MM.1S (cell line): ENCODE measurements around the gene ATG101.

Experiments used
- DNase-seq: peaks from one replicate; pipeline ENCODE4 v3.0.0-alpha.2; 2015
- H2AFZ ChIP-seq: fragments of 300-600 bp; sonication (generic); 2 replicates; pipeline ENCODE4 v1.6.0; 2016; ENCODE audit warnings: antibody characterized with exemption, low read length
- H3F3A ChIP-seq: fragments of 300-600 bp; sonication (generic); 2 replicates; pipeline ENCODE4 v1.6.1; 2016; ENCODE audit warnings: mild to moderate bottlenecking, antibody characterized with exemption, low read length, moderate library complexity, mixed read lengths; ENCODE audit not compliant: insufficient read depth
- H3K27ac ChIP-seq: fragments of 300-600 bp; sonication (generic); 2 replicates; pipeline ENCODE4 v1.5.1; 2016; ENCODE audit warnings: mild to moderate bottlenecking, low read length
- H3K27me3 ChIP-seq: fragments of 300-600 bp; sonication (generic); replicated peaks from 2 replicates; pipeline ENCODE4 v1.6.0; 2016; ENCODE audit warnings: low read length; ENCODE audit not compliant: insufficient read depth
- H3K36me3 ChIP-seq: fragments of 300-600 bp; sonication (generic); replicated peaks from 2 replicates; pipeline ENCODE4 v1.6.1; 2016; ENCODE audit warnings: mild to moderate bottlenecking, low read length, mixed read lengths; ENCODE audit not compliant: insufficient read depth
- H3K4me1 ChIP-seq: fragments of 300-600 bp; sonication (generic); 2 replicates; pipeline ENCODE4 v1.6.1; 2016; ENCODE audit warnings: low read length, mixed read lengths
- H3K4me2 ChIP-seq: fragments of 300-600 bp; sonication (generic); 2 replicates; pipeline ENCODE4 v1.6.0; 2016; ENCODE audit warnings: low read depth, low read length
- H3K4me3 ChIP-seq: fragments of 300-600 bp; sonication (generic); 2 replicates; pipeline ENCODE4 v1.5.1; 2016; ENCODE audit warnings: low read length, mixed read lengths
- H3K79me2 ChIP-seq: fragments of 300-600 bp; sonication (generic); 2 replicates; pipeline ENCODE4 v1.6.1; 2016; ENCODE audit warnings: mixed run types, low read length, mixed read lengths
- H3K9ac ChIP-seq: fragments of 300-600 bp; sonication (generic); 2 replicates; pipeline ENCODE4 v1.6.1; 2016; ENCODE audit warnings: low read length, mixed read lengths
- H3K9me2 ChIP-seq: fragments of 300-600 bp; sonication (generic); replicated peaks from 2 replicates; pipeline ENCODE4 v1.6.1; 2016; ENCODE audit warnings: mild to moderate bottlenecking, low read length, mixed read lengths; ENCODE audit not compliant: insufficient read depth
- H3K9me3 ChIP-seq: fragments of 300-600 bp; sonication (generic); replicated peaks from 2 replicates; pipeline ENCODE4 v1.6.1; 2016; ENCODE audit warnings: mild to moderate bottlenecking, low read length, mixed read lengths; ENCODE audit not compliant: insufficient read depth
- H4K20me1 ChIP-seq: fragments of 300-600 bp; sonication (generic); 2 replicates; pipeline ENCODE4 v1.6.1; 2016; ENCODE audit warnings: mild to moderate bottlenecking, low read length, moderate library complexity, mixed read lengths; ENCODE audit not compliant: insufficient read depth
- EZH2 ChIP-seq: fragments of 300-600 bp; sonication (generic); optimal IDR thresholded peaks from 2 replicates; pipeline ENCODE3; 2017; ENCODE audit warnings: low read depth, mild to moderate bottlenecking, antibody characterized with exemption, low read length, mixed read lengths
- EZH2phosphoT487 ChIP-seq: fragments of 300-600 bp; sonication (generic); IDR thresholded peaks from 2 replicates; pipeline ENCODE4 v1.6.1; 2018; ENCODE audit warnings: antibody characterized with exemption, low read length
- TF ChIP-seq, protein P1 (sequence below): fragments of 300-600 bp; sonication (generic); IDR thresholded peaks from 2 replicates; pipeline ENCODE4 v1.5.1; 2016; ENCODE audit warnings: antibody characterized with exemption, low read length, mixed read lengths

The ATG101 gene

DNA sequence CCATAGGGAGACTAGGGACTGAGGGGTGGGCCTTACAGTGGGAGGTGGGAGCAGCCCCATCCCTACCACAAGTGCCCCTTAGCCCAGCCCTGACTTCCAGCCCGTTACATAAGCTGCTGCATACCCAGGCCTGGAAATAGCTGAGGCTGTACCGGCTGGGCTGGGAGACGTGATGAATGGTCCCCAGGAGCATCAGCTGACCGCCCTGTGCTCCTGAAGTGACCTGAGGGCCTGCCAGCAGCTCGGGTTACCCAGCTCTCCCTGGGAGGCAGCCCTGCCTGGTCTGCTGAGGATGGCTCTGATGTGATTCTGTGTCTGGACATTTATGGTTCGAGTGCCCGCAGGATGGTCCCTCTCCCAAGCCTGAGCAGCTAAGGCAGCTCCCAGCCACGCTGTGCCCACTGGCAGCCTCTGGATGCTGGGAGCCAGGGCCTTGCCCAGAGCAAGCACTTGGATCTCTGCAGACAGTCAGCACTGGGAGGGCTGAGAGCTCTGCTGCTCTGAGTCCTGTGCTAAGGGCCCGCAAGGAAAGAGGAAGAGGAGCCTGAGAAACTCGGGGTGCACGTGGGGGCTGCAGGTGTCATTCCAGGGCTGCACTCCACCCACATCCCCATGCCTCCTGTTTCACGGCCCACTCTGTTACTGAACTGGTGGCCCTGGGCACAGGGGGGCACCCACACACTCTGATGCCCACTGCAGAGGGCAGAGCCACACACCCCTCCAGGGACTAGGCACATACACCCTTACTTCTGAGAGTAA, 42.5 kb upstream of the ATG101 start:
- Histone ChIP-seq H3K27me3 (peaks cover 15% of the 10 kb centered on the region), H3K9me3 (no peaks in the 10 kb centered on the region), H3K9ac (no peak overlapping the region), H3K4me3 (no peak overlapping the region), H3F3A (peaks cover 4% of the 10 kb centered on the region; the same call in 1 of the 2 replicates), H3K9me2 (no peaks in the 10 kb centered on the region), H3K4me2 (no peak overlapping the region), H2AFZ (no peak overlapping the region), H3K79me2 (no peaks in the 10 kb centered on the region), H3K4me1 (peaks cover 6% of the 10 kb centered on the region), H3K27ac (no peak overlapping the region), H3K36me3 (no peaks in the 10 kb centered on the region), H4K20me1 (no peaks in the 10 kb centered on the region)
- no peak for TF ChIP-seq EZH2phosphoT487
- no peak for TF ChIP-seq EZH2
- TF ChIP-seq, protein P1, sequence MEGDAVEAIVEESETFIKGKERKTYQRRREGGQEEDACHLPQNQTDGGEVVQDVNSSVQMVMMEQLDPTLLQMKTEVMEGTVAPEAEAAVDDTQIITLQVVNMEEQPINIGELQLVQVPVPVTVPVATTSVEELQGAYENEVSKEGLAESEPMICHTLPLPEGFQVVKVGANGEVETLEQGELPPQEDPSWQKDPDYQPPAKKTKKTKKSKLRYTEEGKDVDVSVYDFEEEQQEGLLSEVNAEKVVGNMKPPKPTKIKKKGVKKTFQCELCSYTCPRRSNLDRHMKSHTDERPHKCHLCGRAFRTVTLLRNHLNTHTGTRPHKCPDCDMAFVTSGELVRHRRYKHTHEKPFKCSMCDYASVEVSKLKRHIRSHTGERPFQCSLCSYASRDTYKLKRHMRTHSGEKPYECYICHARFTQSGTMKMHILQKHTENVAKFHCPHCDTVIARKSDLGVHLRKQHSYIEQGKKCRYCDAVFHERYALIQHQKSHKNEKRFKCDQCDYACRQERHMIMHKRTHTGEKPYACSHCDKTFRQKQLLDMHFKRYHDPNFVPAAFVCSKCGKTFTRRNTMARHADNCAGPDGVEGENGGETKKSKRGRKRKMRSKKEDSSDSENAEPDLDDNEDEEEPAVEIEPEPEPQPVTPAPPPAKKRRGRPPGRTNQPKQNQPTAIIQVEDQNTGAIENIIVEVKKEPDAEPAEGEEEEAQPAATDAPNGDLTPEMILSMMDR, result no peak
- no peak for DNase-seq

DNA sequence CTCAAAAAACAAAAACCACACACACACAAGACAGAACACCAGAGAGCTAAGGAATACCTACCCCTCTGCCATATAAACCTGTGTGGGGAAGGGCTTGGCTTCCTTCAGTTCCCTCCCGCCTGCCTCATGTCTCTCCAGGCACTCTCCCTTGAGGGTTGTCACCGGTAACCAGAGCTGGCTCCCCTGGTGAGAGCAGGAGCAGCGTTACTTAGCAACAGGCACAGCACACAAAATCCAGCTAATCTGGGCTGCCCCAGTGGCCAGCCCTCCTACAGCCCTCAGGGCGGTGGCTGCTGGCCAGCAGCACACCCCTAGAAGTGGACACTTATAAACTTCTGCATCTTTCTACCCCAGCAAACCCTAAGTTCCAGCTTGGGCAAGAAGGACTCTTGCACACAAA, 40.1 kb upstream of the ATG101 start:
- no peaks in the 10 kb centered on the region for H3K79me2 ChIP-seq
- H3F3A ChIP-seq, result peaks cover 13% of the 10 kb centered on the region
- H3K4me1 ChIP-seq, result peaks cover 12% of the 10 kb centered on the region
- H3K9me2 ChIP-seq, result no peaks in the 10 kb centered on the region
- H3K36me3 ChIP-seq, result no peaks in the 10 kb centered on the region
- H3K27me3 ChIP-seq, result peaks cover 9% of the 10 kb centered on the region
- H2AFZ ChIP-seq, result no peak overlapping the region
- no peak overlapping the region for H3K9ac ChIP-seq
- H3K9me3 ChIP-seq, result no peaks in the 10 kb centered on the region
- no peaks in the 10 kb centered on the region for H4K20me1 ChIP-seq
- no peak overlapping the region for H3K27ac ChIP-seq
- no peak for DNase-seq
- H3K4me3 ChIP-seq, result no peak overlapping the region
- no peak for TF ChIP-seq EZH2
- TF ChIP-seq, protein P1, result no peak
- TF ChIP-seq EZH2phosphoT487, result no peak
- no peak overlapping the region for H3K4me2 ChIP-seq

DNA sequence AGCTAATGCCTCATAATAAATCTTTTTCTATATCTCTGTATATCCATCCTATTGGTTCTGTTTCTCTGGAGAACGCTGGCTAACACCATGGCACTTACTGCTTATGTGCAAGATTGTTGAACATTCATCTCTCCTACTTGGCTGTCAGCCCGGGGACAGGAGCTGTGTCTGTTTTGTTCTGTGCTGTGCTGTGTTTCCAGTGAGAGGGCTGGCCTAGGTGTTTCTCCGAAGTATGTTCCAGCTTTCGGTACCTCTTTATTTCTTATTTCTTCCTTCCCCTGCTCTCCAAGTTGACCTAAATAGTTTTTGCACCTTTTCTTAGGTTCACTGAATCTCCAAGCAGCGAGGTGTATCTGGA, 37.4 kb upstream of the ATG101 start:
- no peaks in the 10 kb centered on the region for H3K9me2 ChIP-seq
- no peak for TF ChIP-seq EZH2
- TF ChIP-seq, protein P1, result no peak
- H2AFZ ChIP-seq, result peak overlapping the region; percentile 54
- no peak for DNase-seq
- H3K36me3 ChIP-seq, result no peaks in the 10 kb centered on the region
- no peaks in the 10 kb centered on the region for H3K9me3 ChIP-seq
- no peaks in the 10 kb centered on the region for H3K79me2 ChIP-seq
- H3K4me2 ChIP-seq, result peak overlapping the region; percentile 78
- peak overlapping the region; percentile 36; the same call in 1 of the 2 replicates for H3K27ac ChIP-seq
- H3K4me3 ChIP-seq, result peak overlapping the region; percentile 43
- H3K4me1 ChIP-seq, result peaks cover 13% of the 10 kb centered on the region
- peaks cover 31% of the 10 kb centered on the region for H3F3A ChIP-seq
- peak overlapping the region; percentile 58 for H3K9ac ChIP-seq
- no peaks in the 10 kb centered on the region for H4K20me1 ChIP-seq
- H3K27me3 ChIP-seq, result peaks cover 19% of the 10 kb centered on the region
